Inflammatory macrophage treated with lipopolysaccharide for 4 hours (primary cell): ENCODE results near the gene TRIOBP.

Experiments
- DNase-seq: peaks from one replicate; pipeline ENCODE4 v3.0.0-alpha.2; 2020

Gene TRIOBP

DNA sequence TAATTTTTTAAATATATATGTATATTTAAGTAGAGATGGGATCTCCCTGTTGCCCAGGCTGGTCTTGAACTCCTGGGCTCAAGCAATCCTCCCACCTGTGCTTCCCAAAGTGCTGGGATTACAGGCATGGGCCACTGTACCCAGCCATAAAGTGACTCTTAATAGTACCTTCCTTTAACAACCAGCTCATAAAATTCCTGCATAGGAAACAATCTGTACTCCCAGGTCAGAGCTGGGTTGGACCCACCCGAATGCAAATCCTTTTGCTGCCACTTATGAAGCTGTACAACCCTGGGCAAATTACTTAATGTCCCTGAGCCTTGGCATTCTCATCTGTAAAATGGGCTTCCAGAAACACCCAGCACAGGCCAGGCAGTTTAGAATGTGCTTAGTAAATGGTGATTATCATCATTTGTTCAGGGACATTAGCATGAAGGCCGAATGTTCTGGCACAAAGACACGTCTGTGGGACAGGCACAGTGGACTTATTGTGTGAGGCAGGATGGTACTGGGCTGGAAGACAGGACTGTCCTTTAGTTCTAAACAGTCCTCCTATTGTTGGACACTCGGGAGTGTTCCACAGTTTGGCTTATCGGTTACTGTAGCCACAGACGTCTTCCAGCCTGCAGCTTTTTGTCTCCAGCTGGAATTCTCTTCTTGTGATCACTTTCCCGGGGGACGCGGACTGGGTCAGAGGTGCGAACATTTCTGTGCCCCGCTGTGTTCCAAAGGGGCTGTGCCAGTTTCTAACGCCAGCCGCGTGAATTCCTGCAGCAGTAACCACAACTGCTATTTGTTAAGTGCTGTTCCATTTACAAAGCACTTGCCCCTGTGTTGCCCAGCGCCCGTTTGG is 32.4 kb upstream of the TRIOBP start:
- no peak for DNase-seq

DNA sequence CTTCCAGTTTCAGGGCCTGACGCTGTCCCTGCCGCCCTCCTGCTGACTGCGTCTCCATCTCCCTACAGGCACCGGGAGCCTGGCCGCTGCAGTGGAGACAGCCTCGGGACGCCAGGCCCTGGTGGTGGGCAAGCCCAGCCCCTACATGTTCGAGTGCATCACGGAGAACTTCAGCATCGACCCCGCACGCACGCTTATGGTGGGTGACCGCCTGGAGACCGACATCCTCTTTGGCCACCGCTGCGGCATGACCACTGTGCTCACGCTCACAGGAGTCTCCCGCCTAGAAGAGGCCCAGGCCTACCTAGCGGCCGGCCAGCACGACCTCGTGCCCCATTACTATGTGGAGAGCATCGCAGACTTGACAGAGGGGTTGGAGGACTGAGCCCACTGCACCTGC is 31.4 kb upstream of the TRIOBP start:
- DNase-seq: no peak

DNA sequence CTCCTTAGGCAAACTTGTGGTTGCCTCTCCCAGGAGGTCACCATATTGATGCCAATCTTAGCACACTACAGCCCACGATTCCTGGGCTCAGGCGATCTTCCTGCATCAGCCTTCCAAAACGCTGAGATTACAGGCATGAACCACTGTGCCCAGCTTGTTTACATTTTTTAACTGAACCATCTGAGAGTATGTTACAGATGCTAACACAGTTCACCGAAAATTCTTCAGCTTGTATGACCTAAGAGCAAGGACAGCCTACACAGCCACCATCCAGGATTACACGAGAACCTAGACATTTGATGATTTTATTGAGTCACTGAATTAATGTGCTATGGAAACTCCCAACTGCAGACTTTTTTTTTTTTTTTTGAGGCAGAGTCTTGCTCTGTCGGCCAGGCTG is 27.3 kb upstream of the TRIOBP start:
- no peak for DNase-seq

DNA sequence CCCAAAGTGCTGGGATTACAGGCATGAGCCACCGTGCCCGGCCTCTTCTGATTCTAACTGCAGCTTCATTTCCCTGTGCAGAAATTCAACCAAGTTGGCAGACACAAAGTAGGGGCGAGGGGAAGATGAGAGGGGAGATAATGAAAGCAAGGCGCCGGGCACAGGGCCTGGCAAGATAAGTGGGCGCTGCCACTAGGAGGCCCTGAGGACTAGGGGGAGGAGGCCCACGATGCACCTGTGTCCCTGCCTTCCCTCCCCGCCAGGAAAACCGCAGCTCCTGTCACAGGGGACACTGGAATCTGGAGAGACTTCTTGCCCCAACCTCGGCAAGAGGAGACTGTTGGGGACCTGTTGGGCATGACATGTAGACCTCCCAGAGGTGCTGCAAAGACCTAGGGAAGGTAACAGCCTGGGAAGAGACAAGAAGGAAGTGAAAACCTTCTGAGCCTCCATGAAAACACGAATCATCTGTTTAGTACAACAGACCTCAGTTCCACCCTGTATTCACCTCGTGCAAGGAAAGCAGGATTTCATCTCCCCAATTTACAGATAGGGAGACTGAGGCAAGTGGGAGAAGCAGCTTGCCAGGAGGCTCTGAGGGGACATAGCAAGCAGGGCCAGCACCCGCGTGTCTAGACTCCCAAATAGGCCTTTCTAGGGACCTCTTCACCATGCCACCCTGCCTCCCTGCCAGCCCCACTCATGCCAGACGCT is 24.5 kb upstream of the TRIOBP start:
- no peak for DNase-seq

DNA sequence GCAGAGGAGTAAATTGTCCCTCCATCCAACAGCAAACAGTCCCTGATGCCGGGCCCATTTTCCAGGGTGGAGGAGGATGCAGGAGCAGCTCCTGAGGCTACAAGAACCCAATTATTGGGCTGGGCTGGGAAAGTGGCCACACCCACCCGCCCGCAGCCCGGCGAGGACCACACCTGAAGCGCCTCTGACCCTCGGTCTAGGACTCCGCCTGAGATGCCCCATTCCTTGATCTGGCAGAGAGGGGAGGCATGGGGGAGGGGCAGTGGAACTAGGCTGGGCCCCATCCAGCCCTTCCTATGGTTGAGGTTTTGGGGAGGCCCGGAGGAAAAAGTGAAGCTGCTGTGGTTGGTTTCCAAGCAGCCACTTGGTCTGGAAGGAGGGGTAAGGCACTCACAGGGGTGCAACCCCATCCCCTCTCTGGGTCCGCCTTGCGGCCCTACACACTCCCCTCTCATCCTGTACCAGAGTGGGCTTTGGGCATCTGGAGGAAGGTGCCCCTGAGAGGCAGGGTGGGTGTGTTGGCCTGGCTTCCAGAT is 23.9 kb upstream of the TRIOBP start:
- no peak for DNase-seq

DNA sequence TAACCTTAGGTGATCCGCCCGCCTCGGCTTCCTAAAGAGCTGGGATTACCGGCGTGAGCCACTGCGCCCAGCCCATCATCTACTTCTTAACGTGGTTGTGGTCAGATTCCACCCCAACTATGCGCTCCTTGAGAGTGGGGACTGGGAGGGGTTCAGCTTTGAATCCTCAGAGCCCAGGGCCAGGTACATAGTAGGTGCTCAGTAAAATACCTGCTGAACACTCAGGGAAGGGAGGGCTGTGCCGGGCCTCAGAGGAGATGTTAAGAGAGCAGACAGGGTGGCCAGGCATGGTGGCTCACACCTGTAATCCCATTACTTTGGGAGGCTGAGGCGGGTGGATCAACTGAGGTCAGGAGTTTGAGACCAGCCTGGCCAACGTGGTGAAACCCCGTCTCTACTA is 22.6 kb upstream of the TRIOBP start:
- DNase-seq: no peak

DNA sequence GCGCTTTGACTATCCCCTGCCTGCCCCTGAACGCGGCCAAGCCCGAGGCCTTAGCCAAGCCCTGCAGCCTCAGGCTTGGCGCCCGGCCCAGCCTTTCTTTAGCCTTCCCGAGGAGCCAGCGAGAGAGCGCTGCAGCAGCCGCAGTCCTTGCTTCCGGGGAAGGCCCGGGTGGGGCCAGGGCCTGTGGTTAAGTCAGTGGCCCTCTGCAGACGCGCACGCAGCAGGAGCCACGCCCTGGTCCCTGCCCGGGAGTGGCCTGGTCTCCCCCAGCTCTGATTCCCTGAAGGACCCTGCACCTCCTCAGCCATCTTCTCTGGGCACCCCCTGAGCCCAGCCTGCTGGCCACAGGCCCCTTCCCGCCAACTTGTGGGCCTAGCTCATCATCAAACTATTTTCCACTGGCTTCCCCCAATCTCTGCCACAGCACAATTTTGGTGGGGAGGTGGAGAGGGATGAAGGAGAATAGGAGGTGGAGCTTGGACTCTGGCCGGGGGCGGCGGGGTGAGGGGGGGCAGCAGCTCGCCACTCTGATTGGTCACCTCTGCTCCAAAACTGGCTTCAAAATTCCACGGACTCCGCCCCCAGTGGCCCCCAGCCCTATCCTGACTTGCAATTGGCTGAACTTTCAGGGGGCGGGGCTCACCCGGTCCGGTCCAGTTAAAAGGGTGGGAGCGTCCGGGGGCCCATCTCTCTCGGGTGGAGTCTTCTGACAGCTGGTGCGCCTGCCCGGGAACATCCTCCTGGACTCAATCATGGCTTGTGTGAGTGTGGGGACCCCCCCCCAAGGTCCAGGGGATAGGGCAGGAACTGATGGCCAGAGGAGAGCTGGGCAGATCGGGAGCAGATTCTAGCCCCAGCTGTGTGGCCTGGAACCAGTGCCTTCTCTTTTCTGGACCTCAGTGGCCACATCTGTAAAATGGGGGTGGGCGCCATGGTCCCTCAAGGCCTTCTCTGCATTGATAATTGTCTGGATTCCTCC is 21.6 kb upstream of the TRIOBP start, which contains the start of gene LGALS1:
Gene LGALS1 (plus strand): TSS at position 686 of the 979 bp plus-strand sequence. CDS start 67 bp downstream, at position 753.
- peak; percentile 95 for DNase-seq

DNA sequence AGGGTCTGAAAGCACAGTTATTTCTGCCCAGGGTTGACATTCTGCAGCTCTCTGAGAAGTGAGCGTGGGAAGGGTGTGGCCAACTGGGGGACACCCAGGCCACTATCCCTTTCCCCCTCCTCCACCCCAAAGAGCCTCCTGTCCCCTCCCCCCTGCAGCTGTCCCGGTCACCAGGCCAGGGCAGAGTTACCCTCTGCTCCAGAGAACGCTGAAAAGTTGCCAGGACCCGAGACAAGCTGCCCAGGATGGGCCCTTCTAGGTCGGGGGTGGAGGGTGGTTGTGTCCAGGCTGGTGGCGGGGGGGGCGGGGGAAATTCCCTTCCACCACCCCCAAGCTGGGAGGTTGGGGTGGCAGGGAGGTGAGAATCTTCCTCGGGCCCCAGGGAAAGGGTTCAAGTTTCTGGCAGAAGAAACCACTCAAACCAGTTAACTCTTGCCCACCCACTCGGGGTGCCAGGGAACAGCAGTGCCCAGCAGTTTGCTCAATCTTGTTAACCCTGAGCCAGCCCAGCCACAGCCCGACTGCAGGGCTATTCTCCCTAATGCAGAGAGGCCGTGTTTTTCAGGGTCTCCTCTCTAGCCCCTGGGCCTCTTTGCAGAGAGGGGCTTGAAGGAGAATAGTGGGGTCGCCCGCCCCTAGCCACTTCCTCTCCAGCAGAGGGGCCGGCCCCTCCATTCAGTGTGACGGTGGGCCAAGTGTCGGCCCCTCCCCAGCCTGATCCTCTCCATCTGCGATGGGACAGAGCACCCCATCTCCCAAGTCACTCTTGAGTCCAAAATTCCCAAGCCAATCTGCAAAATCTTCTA is 20.7 kb upstream of the TRIOBP start:
- DNase-seq: peak; percentile 44

DNA sequence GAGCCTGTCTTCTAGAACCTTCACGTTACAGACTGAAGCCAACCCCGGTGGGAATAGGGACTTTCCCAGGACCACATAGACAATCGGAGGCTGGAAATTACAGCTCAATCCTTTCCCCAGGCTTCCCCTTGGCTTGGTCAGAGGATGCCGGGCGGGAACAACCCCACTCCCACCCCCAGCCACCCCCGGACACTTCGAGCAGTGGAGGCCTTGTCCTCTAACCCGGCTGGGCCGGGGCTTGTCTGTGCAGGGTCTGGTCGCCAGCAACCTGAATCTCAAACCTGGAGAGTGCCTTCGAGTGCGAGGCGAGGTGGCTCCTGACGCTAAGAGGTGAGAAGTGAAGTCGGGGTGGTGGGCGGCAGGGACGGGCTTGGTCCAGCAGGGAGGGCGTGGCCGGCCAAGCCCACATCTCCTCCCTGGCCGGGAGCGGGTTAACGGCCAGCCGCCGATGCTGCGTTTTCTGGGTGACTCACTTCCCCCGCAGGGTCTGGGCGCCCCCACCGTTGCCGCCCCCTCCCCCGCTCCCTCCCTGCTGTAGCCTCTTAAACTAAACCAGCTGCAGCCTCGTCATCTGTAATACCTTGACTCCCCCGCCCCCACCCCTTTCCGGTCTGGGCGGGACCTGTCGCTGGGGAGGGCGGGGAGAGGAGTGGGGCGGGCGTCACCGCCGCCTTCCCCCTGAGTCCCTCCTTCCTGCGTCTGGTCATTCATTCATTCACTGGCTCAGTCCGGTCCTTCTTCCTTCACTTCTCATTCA is 19.9 kb upstream of the TRIOBP start:
- peak; percentile 89 for DNase-seq

DNA sequence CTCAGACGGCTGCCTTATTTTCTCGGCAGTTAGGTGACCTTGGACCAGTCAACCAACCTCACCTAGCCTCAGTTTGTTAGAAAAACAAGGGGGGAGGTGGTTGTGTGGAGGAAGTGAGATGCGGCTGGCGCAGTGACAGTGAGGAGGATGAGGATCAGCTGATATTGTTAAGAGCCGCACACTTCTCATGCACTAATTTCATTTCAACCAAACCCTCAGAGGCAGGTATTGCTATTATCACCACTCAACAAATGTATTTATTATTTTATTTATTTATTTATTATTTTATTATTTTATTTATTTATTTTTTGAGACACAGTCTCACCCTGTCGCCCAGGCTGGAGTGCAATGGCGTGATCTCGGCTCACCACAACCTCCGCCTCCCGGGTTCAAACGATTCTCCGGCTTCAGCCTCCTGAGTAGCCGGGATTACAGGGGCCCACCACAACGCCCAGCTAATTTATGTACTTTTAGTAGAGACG is 19.3 kb upstream of the TRIOBP start:
- no peak for DNase-seq

DNA sequence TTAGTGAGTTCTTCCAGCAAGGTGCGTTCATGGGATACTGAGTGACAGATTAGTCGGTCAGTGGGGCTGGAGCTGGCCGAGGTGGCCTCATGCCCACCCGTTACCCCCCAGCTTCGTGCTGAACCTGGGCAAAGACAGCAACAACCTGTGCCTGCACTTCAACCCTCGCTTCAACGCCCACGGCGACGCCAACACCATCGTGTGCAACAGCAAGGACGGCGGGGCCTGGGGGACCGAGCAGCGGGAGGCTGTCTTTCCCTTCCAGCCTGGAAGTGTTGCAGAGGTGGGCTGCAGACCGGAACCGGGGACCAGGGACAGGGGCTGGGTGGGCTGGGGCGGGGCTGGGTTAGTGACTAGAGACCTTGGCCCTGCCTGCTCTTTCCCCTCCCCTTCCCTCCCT is 18.5 kb upstream of the TRIOBP start:
- no peak for DNase-seq

DNA sequence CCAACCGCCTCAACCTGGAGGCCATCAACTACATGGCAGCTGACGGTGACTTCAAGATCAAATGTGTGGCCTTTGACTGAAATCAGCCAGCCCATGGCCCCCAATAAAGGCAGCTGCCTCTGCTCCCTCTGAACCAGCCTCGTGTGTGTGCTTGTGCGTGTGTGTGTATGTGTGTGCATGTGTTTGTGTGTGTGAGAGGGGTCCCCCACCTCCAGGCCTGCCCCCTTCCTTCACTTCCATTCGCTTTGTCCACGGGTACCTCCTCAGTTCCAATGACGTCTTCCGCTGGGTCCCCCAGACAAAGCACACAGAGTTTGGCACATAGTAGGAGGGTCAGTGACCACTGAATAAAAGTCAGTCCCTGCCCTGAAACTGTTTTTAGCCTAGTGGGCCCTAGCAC is 17.2 kb upstream of the TRIOBP start:
- no peak for DNase-seq

DNA sequence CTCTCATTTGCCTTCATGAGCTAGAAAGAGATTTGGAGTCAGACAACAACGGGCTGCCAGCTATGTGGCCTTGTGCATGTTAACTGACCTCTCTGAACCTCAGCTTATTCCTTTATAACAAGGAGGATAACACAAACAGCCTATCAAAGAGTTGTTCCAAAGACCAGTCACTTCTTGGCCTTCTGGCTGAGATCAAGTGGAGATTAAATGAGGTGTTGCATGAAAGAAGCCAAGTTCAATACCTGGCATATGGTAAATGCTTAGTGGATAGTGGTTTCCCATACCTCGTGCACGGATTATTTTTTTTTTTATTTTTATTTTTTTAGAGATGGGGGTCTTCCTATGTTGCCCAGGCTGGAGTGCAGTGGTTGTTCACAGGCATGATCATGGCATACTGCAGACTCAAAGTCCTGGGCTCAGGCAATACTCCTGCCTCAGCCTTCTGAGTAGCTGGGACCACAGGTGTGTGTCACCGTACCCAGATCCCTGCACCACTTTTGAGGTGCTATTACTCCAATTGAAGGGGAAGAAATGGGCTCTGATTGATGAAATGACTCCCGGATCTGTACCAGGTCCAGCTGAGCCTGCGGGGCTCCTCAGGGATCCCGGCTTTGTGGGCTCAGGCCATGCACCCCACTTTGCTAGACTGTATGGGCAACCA is 16.5 kb upstream of the TRIOBP start:
- no peak for DNase-seq

DNA sequence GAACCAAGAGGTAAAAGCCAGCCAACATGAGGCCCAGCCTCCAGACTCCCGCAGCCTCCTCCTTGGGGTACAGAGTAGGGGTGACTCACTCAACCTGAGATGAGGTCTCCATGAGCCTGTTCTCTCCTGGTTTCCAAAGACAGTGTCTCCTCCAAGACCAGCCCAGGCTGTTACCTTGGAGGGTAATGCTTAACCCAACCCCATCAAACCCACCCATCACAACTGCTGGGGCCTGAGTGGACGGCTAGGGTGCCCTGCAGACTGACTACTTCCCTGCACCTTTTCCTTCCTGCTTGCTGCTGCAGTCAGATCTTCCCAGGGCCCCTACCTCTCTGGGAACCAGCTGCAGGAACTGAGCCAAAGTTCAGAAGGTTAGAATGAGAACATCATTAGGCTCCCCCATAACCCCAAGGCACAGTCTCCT is 15.8 kb upstream of the TRIOBP start:
- no peak for DNase-seq

DNA sequence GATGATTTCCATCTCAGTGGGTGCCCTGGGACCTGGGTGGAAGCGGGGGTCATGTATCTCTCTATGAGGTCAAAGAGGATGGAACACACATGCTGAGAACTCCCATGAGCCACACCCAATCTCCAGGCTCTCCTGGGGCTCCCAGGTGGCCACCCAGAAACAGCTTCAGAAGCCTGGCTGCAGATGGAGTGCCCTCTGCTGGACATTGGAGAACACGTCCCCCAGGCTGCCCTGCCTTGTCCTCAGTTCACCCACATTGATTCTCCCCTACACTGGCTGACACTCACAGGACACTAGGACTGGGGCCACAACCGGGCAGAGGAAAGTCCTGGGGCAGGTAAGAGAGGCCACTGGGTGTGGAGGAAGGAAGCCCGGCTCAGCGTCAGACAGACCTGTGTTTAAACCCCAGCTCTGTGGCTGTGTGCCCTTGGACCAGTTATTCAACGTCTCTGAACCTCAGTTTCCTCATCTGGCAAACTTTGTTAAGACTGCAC is 15.2 kb upstream of the TRIOBP start:
- peak; percentile 71 for DNase-seq

DNA sequence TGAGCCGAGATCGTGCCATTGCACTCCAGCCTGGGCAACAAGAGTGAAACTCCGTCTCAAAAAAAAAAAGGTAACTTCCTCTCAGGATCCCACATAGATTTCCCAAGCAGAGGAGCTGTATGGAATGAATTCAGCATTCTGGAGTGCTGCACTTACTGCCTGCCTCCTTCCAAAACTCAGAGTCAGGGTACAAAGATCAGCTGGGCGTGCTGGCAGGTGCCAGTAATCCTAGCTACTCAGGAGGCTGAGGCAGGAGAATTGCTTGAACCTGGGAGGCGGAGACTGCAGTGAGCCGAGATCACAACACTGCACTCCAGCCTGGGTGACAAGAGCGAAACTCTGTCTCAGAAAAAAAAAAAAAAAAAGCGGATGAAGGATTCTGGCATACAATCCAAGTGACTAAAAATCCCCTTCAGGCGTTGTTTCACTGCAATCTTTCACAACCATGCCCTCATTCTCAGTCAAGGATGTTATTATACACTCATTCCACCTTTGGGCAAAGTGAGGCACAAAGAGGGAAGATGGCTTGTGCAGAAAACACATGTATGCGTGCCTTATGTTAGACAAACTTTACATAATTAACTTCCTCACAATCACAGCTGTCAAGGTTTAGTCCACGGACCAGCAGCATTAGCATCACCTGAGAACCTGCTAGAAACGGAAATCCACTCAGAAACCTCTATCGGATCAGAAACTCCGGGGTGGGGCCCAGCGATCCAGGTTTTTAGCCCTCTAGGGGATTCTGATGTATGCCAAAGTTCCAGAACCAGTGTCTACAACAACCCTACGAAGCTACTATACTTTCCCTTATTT is 11.8 kb upstream of the TRIOBP start:
- DNase-seq: no peak

DNA sequence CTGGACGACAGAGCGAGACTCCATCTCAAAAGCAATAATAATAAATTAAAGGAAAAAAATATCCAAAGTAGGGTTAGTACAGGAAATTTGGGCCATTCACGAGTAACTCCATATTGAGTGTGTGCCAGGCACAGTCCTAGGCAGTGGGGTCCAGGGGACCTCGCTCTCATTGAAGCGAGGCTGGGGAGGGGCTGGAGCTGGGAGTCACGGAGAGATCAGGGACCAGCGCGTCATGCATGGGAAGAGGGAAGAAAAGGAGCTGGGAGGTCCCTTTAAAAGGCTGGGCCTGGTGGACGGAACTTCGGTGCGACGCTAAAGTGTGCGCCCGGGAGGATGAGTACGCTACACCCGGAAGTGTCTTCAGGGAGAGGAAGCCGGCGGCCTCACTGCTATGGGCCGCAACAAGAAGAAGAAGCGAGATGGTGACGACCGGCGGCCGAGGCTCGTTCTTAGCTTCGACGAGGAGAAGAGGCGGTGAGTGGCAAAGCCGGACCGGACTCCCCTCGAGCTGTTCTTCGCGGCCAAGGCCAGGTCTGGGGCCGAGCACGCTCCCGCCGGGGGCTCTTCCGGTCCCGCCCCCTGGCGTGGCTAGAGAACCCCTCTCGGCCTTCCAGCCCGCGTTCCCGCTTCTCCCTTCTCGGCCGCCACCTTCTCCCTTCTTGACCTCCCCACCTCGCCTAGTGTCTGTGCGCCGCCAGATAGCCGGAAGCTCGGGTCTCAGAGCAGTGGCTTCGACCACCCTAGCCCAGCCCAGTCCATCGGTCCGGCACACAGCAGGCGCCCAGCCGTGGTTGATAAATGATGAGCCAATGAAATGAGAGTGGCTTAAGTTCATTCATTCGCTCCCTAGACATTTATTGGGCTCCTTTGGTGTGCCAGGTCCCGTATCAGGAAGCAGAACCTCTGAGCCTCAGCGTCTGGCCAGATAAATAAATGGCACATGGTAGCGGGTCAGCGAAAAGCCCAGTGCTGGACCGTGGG is 10.6 kb upstream of the TRIOBP start, which contains the start of gene NOL12:
Gene NOL12 (plus strand): TSS at position 342 of the 981 bp plus-strand sequence. CDS start 50 bp downstream, at position 392.
- DNase-seq: peak; percentile 82

DNA sequence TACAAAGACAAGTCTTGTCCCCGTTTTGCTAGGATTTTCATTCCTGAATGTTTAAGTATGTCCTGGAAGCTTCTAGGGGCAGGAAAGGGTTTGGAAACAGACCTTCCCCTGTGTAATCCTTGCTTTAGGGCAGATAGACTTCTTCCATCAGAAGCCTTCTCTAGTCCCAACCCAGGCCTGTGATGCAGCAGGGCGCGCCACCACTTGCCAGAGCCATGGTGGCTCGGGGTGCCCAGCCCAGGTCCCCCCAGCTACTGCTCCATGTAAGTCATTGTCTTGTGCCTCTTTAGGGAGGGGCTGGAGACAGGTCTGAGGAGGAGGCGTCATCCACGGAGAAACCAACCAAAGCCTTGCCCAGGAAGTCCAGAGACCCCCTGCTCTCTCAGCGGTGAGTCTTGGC is 6.4 kb upstream of the TRIOBP start:
- DNase-seq: no peak
